CD4-positive, alpha-beta T cell (primary cell): ENCODE measurements around the gene AK2. TPM values are rescaled to one million over a fixed set of nuclear protein-coding genes. Genes with fewer than 3 reads are reported as not detected.

ENCODE experiments used
- ATAC-seq: fragments of 200-7000 bp; cut with Tn5 transposase; one replicate; pipeline ENCODE4 v1.10.0; 2022; ENCODE audit warnings: mild to moderate bottlenecking; ENCODE audit not compliant: poor library complexity
- CTCF ChIA-PET: fragments of 350-600 bp; sonication (Branson Sonifier 250); formaldehyde crosslinking; loops from one replicate; lab custom pipeline; 2021; ENCODE audit warnings: antibody characterized with exemption, inconsistent platforms; lab: Charles Lee
- POLR2A ChIA-PET: fragments of 350-600 bp; sonication (Branson Sonifier 250); formaldehyde crosslinking; loops from one replicate; lab custom pipeline; 2021; ENCODE audit warnings: antibody characterized with exemption, inconsistent platforms; lab: Charles Lee
- DNase-seq, 14 experiments: peaks; one replicate each; pipeline ENCODE4 v3.0.0-alpha.2; 2013 to 2020; ENCODE audit warnings: mixed read lengths in 2 of 14
- H3K27ac ChIP-seq, 2 donors: one replicate each; pipeline versions ENCODE4 v1.5.1 to v1.7.0; 2013; ENCODE audit warnings: low read length in 2 of 2, low read depth in 1 of 2, mild to moderate bottlenecking in 1 of 2
- H3K27me3 ChIP-seq, 2 experiments: 1 replicate in 1 of 2; 2 replicates in 1 of 2; pipeline versions ENCODE4 v1.6.1 to v1.7.0; 2013; ENCODE audit warnings: low read length in 2 of 2, control low read depth in 1 of 2, mild to moderate bottlenecking in 1 of 2, moderate library complexity in 1 of 2; ENCODE audit not compliant: insufficient read depth in 2 of 2, control insufficient read depth in 1 of 2
- H3K36me3 ChIP-seq: one replicate; pipeline ENCODE4 v1.6.1; 2013; ENCODE audit warnings: low read length, control low read depth; ENCODE audit not compliant: insufficient read depth
- H3K4me1 ChIP-seq: one replicate; pipeline ENCODE4 v1.6.1; 2013; ENCODE audit warnings: low read length, control low read depth; ENCODE audit not compliant: insufficient read depth
- H3K4me3 ChIP-seq: one replicate; pipeline ENCODE4 v1.5.1; 2013; ENCODE audit warnings: mild to moderate bottlenecking, low read length, moderate library complexity
- H3K9me3 ChIP-seq, 2 experiments: 1 replicate in 1 of 2; 2 replicates in 1 of 2; pipeline versions ENCODE4 v1.6.1 to v1.7.0; 2013; ENCODE audit warnings: low read length in 2 of 2, mild to moderate bottlenecking in 2 of 2, control low read depth in 1 of 2, moderate library complexity in 1 of 2; ENCODE audit not compliant: control insufficient read depth in 1 of 2, insufficient read depth in 1 of 2
- H3K27ac Mint-ChIP-seq: one replicate; pipeline ENCODE4 v1.8.0; 2020; ENCODE audit warnings: mixed read lengths
- H3K27me3 Mint-ChIP-seq: one replicate; pipeline ENCODE4 v1.8.0; 2021; ENCODE audit warnings: mixed read lengths
- H3K36me3 Mint-ChIP-seq: one replicate; pipeline ENCODE4 v1.8.0; 2021; ENCODE audit warnings: low read depth, mixed read lengths
- H3K4me1 Mint-ChIP-seq: one replicate; pipeline ENCODE4 v1.8.0; 2021; ENCODE audit warnings: low read depth, mixed read lengths
- H3K4me3 Mint-ChIP-seq: one replicate; pipeline ENCODE4 v1.8.0; 2020; ENCODE audit warnings: mild to moderate bottlenecking, mixed read lengths
- H3K9me3 Mint-ChIP-seq: one replicate; pipeline ENCODE4 v1.8.0; 2020; ENCODE audit warnings: mixed read lengths
- CTCF ChIP-seq: fragments of 200-600 bp; IDR thresholded peaks from one replicate; pipeline ENCODE4 v1.8.0; 2022; ENCODE audit warnings: antibody characterized with exemption, mild to moderate bottlenecking
- intact Hi-C, 2 experiments: fragments of 100-400 bp; cut with DNase I in 1 of 2; cut with micrococcal nuclease in 1 of 2; formaldehyde crosslinking; loops; one replicate each; pipeline versions ENCODE4 v1.15.1 to v1.9.0; 2023 to 2025; cut with DNase I, micrococcal nuclease
- total RNA-seq, 174 experiments: library from RNA in 2 of 174; stranded (reverse) in 2 of 174; gene quantifications; one replicate each; pipeline ENCODE4 v1.2.3 and lab custom pipeline; 2021 to 2026

AK2 gene
- total RNA-seq, 2 experiments from 2014 or later = 25.6 to 30.4 TPM

GRCh38 chr1:32971576-32971975 is 65.1 kb downstream of the AK2 start:
- Mint-ChIP-seq H3K4me1 (peaks cover 10% of the 10 kb centered on the region), H3K9me3 (no peaks in the 10 kb centered on the region), H3K27ac (no peak overlapping the region), H3K27me3 (peaks cover 21% of the 10 kb centered on the region), H3K4me3 (no peak overlapping the region), H3K36me3 (no peaks in the 10 kb centered on the region)
- intact Hi-C loops = no loop called here
- no peak overlapping the region for H3K4me3 ChIP-seq
- no peak overlapping the region for H3K27ac ChIP-seq
- no peak for ATAC-seq
- peaks cover 8% of the 10 kb centered on the region for H3K4me1 ChIP-seq
- no peaks in the 10 kb centered on the region for H3K36me3 ChIP-seq
- CTCF ChIA-PET = no interaction called here
- peaks cover 23% of the 10 kb centered on the region in 2 experiments for H3K27me3 ChIP-seq
- no peaks in the 10 kb centered on the region for H3K9me3 ChIP-seq
- no peak for TF ChIP-seq CTCF
- no peak for DNase-seq
- POLR2A ChIA-PET = interaction anchor here (1.4 kb wide), 1 partner anchor 10 kb away, joined by 6 read pairs; no protein-coding TSS in a partner anchor

- DNase-seq = no peak
- Mint-ChIP-seq H3K36me3 (no peaks in the 10 kb centered on the region), H3K27me3 (peaks cover 21% of the 10 kb centered on the region), H3K27ac (no peak overlapping the region), H3K9me3 (no peaks in the 10 kb centered on the region), H3K4me3 (no peak overlapping the region), H3K4me1 (peaks cover 10% of the 10 kb centered on the region)
- Histone ChIP-seq H3K4me1 (peaks cover 8% of the 10 kb centered on the region), H3K4me3 (no peak overlapping the region), H3K27me3 (peaks cover 23% of the 10 kb centered on the region in 2 experiments), H3K9me3 (no peaks in the 10 kb centered on the region), H3K27ac (no peak overlapping the region), H3K36me3 (no peaks in the 10 kb centered on the region)
- CTCF ChIA-PET = interaction anchor here (1.8 kb wide), 1 partner anchor 10 kb away, joined by 4 read pairs; no protein-coding TSS in a partner anchor
- no peak for ATAC-seq
- POLR2A ChIA-PET = interaction anchor here (2.8 kb wide), 1 partner anchor 10 kb away, joined by 11 read pairs; no protein-coding TSS in a partner anchor
- no peak for TF ChIP-seq CTCF
- intact Hi-C loops = no loop called here
Observed at GRCh38 chr1:32971156-32971555, 65.5 kb downstream of the AK2 start.

GRCh38 chr1:32969566-32969965 is 67.1 kb downstream of the AK2 start:
- H3K4me3 ChIP-seq = no peak overlapping the region
- Mint-ChIP-seq H3K36me3 (peaks cover 4% of the 10 kb centered on the region), H3K9me3 (no peaks in the 10 kb centered on the region), H3K27ac (no peak overlapping the region), H3K27me3 (peaks cover 21% of the 10 kb centered on the region), H3K4me3 (no peak overlapping the region), H3K4me1 (peaks cover 15% of the 10 kb centered on the region)
- peaks cover 23% of the 10 kb centered on the region in 2 experiments for H3K27me3 ChIP-seq
- TF ChIP-seq CTCF = no peak
- H3K36me3 ChIP-seq = no peaks in the 10 kb centered on the region
- peaks cover 13% of the 10 kb centered on the region for H3K4me1 ChIP-seq
- no peak for ATAC-seq
- intact Hi-C loops = loop anchor here in 1 of 2 experiments (10.0 kb wide), 1 partner anchor 115 kb away; the partner anchor contains the start of gene AZIN2
- no peaks in the 10 kb centered on the region for H3K9me3 ChIP-seq
- ChIA-PET POLR2A (interaction anchor here (2.8 kb wide), 1 partner anchor 12 kb away, joined by 11 read pairs; no protein-coding TSS in a partner anchor), CTCF (interaction anchor here (1.2 to 1.8 kb wide), 2 partner anchors 12 to 13 kb away, joined by 3 to 4 read pairs; no protein-coding TSS in a partner anchor)
- DNase-seq = no peak
- no peak overlapping the region for H3K27ac ChIP-seq
